Smooth muscle cell of the brain vasculature (primary cell): ENCODE measurements around the gene RNF212B.
"Not testable (repeated sequence)": the region's sequence is repeated elsewhere in the genome, so short reads cannot be mapped to it uniquely, and the experiment has no call there.

Experiments
- DNase-seq: peaks from one replicate; pipeline ENCODE4 v3.0.0-alpha.2; 2012; ENCODE audit warnings: low read depth, low spot score

Gene RNF212B

GRCh38 chr14:23237772-23238594 lies at the start of gene RNF212B:
Gene RNF212B (plus strand): TSS chr14:23237936. CDS start chr14:23240346, 2,410 bp downstream.
- DNase-seq = no peak

- DNase-seq = no peak
Measured at GRCh38 chr14:23193432-23193831, 44.3 kb upstream of the RNF212B start.

GRCh38 chr14:23195552-23196101 lies 42.1 kb upstream of the RNF212B start:
- no peak for DNase-seq

GRCh38 chr14:23196487-23196886 lies 41.2 kb upstream of the RNF212B start:
- DNase-seq = not testable (repeated sequence)

GRCh38 chr14:23199141-23199540 lies 38.6 kb upstream of the RNF212B start:
- DNase-seq = not testable (repeated sequence)

GRCh38 chr14:23202001-23202400 lies 35.7 kb upstream of the RNF212B start:
- no peak for DNase-seq

- DNase-seq = no peak
Measured at GRCh38 chr14:23206422-23207145, 31.2 kb upstream of the RNF212B start.

- DNase-seq = no peak
Measured at GRCh38 chr14:23207146-23207540, 30.6 kb upstream of the RNF212B start.

- DNase-seq = no peak
Measured at GRCh38 chr14:23208324-23208723, 29.4 kb upstream of the RNF212B start.

GRCh38 chr14:23209651-23210423 lies 27.9 kb upstream of the RNF212B start:
- DNase-seq = no peak

GRCh38 chr14:23215421-23215820 lies 22.3 kb upstream of the RNF212B start:
- DNase-seq = no peak

GRCh38 chr14:23217032-23218020 lies 20.4 kb upstream of the RNF212B start:
- no peak for DNase-seq

GRCh38 chr14:23219075-23219474 lies 18.7 kb upstream of the RNF212B start:
- DNase-seq = no peak

- DNase-seq = not testable (repeated sequence)
Measured at GRCh38 chr14:23224958-23225357, 12.8 kb upstream of the RNF212B start.

GRCh38 chr14:23227566-23227965 lies 10.2 kb upstream of the RNF212B start:
- DNase-seq = no peak

- no peak for DNase-seq
Measured at GRCh38 chr14:23228812-23229211, 8.9 kb upstream of the RNF212B start.

GRCh38 chr14:23232241-23232808 lies 5.4 kb upstream of the RNF212B start:
- DNase-seq = not testable (repeated sequence)

- no peak for DNase-seq
Measured at GRCh38 chr14:23240661-23241060, 2.9 kb downstream of the RNF212B start.

GRCh38 chr14:23241061-23241715 lies 3.5 kb downstream of the RNF212B start:
- DNase-seq = not testable (repeated sequence)

- DNase-seq = no peak
Measured at GRCh38 chr14:23242076-23242475, 4.3 kb downstream of the RNF212B start.
